Gastroesophageal sphincter (tissue), 3 donors: ENCODE results near the gene SHOC2.

Experiments used
- CTCF ChIP-seq, 4 experiments: fragments of 200-600 bp in 2 of 4; fragments of 450-650 bp in 2 of 4; sonication (generic) in 1 of 4; IDR thresholded peaks; one replicate each; pipeline ENCODE4 v1.5.1; 2017 to 2019; ENCODE audit warnings: antibody characterized with exemption in 4 of 4, mild to moderate bottlenecking in 2 of 4, moderate library complexity in 2 of 4
- EP300 ChIP-seq: sonication (generic); formaldehyde crosslinking; IDR thresholded peaks from one replicate; pipeline ENCODE4 v1.6.1; 2017; ENCODE audit warnings: antibody characterized with exemption, mild to moderate bottlenecking
- POLR2A ChIP-seq, 2 donors: fragments of 450-650 bp; IDR thresholded peaks; one replicate each; pipeline ENCODE4 v1.6.1; 2017; ENCODE audit warnings: antibody characterized with exemption in 2 of 2, mild to moderate bottlenecking in 2 of 2, moderate library complexity in 1 of 2
- POLR2AphosphoS5 ChIP-seq: sonication (generic); formaldehyde crosslinking; IDR thresholded peaks from one replicate; pipeline ENCODE4 v1.6.1; 2017; ENCODE audit warnings: antibody characterized with exemption

- TF ChIP-seq CTCF (IDR thresholded peaks at IDR 0.05) (no peak), EP300 (no peak), POLR2A (IDR thresholded peaks at IDR 0.05) (no peak), POLR2AphosphoS5 (no peak)
These were observed 48.2 kb downstream of the SHOC2 start for GRCh38 chr10:110967645-110968044.
